GM19455 (cell line): Measurements from ENCODE around the gene SLC43A3.
"Not testable (repeated sequence)": the region's sequence is repeated elsewhere in the genome, so short reads cannot be mapped to it uniquely, and the experiment has no call there.

Experiments used
- ATAC-seq: cut with Tn5 transposase; IDR thresholded peaks from one replicate; pipeline ENCODE4 v1.9.1; 2021; ENCODE audit not compliant: unreplicated experiment

SLC43A3 gene

DNA sequence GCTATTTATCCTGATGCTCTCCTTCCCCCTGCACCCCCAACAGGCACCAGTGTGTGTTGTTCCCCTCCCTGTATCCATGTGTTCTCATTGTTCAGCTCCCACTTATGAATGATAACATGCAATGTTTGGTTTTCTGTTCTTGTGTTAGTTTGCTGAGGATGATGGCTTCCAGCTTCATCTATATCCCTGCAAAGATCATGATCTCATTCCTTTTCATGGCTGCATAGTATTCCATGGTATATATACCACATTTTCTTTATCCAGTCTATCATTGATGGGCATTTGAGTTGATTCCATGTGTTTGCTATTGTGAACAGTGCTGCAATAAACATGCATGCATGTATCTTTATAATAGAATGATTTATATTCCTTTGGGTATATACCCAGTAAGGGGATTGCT is 65.5 kb downstream of the SLC43A3 start:
- not testable (repeated sequence) for ATAC-seq

GRCh38 chr11:57360991-57361390 is 65.9 kb downstream of the SLC43A3 start:
- ATAC-seq: no peak

GRCh38 chr11:57359896-57360690 is 66.8 kb downstream of the SLC43A3 start:
- ATAC-seq: no peak

GRCh38 chr11:57359396-57359795 is 67.5 kb downstream of the SLC43A3 start:
- no peak for ATAC-seq

DNA sequence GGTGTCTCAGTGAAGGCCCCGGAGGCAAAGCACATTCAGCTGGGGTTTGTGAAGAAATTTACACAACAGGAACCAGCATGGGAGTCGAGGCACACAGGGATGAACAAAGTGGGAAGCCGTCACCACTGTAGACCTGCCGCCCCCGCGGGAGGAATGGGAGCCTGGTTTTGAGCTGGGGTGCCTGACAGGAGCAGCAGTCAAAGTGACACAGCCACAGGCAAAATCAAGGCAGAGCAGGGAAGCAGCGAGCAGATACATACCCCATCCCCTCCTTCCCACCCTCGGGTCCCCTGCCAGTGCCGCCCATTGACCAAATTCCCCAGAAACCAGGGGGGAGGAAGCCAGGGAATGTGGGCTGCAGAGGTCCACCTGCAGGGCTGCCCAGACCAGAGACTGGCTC is 67.9 kb downstream of the SLC43A3 start:
- no peak for ATAC-seq

- no peak for ATAC-seq
These were observed 68.4 kb downstream of the SLC43A3 start for GRCh38 chr11:57358543-57358961.

DNA sequence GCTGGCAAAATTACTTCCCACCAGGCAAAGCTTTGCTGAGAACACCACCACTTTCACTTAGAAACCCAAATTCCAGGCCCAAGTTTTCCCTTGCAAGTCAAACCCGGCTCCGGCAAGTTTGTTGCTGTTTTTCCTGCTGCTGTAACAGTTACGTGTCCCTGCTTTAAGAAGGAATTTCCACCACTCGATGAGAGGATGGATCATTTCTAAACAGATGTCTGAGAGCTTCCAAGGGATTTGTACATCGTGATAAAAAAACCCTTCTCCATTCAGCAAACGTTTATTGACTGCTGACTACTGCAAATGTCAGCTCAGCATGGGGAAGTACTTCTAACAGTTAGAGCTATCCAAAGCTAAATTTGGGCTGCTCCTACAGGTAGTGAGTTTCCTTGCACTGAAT is 69.1 kb downstream of the SLC43A3 start:
- ATAC-seq: no peak

- no peak for ATAC-seq
These were observed 69.6 kb downstream of the SLC43A3 start for GRCh38 chr11:57357310-57357709.
